ENCODE results near the gene SOWAHD.
A peak's percentile ranks its signal among the peaks of the same experiment; 100 is the strongest.

Gene SOWAHD, protein sequence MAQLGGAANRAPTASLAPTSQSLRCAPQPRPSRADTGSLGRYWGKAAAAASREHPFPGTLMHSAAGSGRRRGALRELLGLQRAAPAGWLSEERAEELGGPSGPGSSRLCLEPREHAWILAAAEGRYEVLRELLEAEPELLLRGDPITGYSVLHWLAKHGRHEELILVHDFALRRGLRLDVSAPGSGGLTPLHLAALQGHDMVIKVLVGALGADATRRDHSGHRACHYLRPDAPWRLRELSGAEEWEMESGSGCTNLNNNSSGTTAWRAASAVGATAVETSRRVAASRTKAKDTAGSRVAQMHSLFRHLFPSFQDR

DNA sequence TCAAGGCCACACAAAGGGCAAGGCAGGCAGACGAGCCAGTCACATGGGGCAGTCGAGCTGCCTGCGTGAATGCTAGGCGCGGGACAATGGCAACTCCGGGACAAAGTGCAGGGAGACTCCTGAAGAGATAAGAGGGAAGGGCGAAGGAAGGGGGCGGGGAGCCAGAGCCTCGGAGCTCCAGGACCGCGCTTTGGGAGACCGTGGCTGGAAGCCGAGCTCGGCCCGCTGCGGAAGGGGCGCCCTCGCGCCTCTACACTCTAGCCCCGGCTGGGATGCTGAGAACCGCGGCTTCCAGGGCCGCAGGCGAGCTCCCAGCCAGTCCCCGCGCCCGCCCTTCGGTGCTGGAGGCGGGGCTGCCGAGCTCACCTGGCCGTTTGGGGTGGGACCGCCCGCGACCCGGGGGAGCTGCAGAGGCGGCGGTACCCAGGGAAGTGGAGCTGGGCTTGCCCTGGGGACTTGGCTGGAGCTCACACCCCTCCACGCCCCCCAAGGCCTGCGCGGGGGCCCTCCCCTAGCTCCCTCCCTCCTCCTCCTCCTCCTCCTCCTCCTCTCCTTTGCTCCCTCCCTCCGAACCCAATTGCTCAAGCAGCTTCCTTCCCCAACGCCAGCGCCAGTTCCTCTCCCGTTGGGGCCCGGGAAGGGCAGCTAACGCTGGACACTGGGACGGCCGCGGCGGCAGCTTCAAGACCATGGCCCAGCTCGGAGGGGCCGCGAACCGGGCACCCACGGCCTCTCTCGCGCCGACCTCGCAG, at the start of gene SOWAHD:
Gene SOWAHD (plus strand): TSS at position 610 of the 752 bp plus-strand sequence. CDS start 80 bp downstream, at position 690.
- peaks cover 12% of the 10 kb centered on the region for H3K4me1 ChIP-seq (ENCODE audit: insufficient read depth, low read length)
- peak within 1 kb of the TSS; percentile 41 for H2AFZ ChIP-seq (ENCODE audit: low read depth, low read length)
- H3K4me3 ChIP-seq (ENCODE audit: low read length), result peak within 1 kb of the TSS; percentile 36
- H3K36me3 ChIP-seq (ENCODE audit: insufficient read depth, low read length), result no peaks in the 10 kb centered on the region
- no peaks in the 10 kb centered on the region for H3K9me3 ChIP-seq (ENCODE audit: low read length)
- H3K27me3 ChIP-seq (ENCODE audit: insufficient read depth, low read length), result no peaks in the 10 kb centered on the region

DNA sequence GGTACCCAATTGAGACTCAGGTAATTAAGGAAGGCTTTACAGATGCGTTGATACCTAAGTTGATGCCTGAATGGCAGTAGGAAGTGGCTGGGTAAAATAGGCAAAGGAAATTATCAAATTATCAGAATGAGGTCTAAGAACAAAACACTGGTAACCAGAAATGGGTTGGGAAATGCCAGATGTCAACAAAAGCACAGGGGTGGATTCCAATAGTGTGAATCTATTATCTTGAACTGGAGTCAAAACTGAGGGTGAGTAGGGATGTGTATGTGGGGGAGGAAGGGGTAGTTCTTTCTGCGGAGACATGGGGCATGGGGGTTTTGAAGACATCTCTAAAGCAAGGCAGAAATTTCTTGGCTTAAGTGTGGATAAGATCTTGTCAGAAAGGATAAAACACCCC, 49.5 kb upstream of the SOWAHD start:
- no peaks in the 10 kb centered on the region for H3K36me3 ChIP-seq (ENCODE audit: insufficient read depth, low read length)
- H2AFZ ChIP-seq (ENCODE audit: low read depth, low read length), result no peak overlapping the region
- H3K9me3 ChIP-seq (ENCODE audit: low read length), result no peaks in the 10 kb centered on the region
- H3K4me3 ChIP-seq (ENCODE audit: low read length), result no peak overlapping the region
- no peaks in the 10 kb centered on the region for H3K4me1 ChIP-seq (ENCODE audit: insufficient read depth, low read length)
- no peaks in the 10 kb centered on the region for H3K27me3 ChIP-seq (ENCODE audit: insufficient read depth, low read length)

DNA sequence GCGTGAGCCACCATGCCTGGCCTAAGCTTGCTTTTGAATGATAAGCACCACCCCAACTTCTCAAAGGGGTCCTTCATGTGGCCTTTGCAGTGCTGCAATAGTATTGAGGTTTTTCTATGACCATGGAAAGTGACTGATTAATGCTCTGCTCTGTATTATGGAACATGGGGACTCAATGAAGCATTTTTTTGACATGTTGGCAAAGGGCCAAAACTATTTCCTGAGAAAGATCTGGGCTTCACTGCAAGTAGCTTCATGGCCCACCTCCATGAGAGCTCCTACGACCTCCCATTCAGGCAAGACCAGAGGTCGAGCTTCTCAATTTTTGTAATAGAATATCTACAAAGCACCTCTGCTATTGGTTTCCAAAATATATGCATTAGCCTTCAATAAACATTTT, 48.8 kb upstream of the SOWAHD start:
- Histone ChIP-seq H3K9me3 (ENCODE audit: low read length) (no peaks in the 10 kb centered on the region), H2AFZ (ENCODE audit: low read depth, low read length) (no peak overlapping the region), H3K4me3 (ENCODE audit: low read length) (no peak overlapping the region), H3K4me1 (ENCODE audit: insufficient read depth, low read length) (no peaks in the 10 kb centered on the region), H3K27me3 (ENCODE audit: insufficient read depth, low read length) (no peaks in the 10 kb centered on the region), H3K36me3 (ENCODE audit: insufficient read depth, low read length) (no peaks in the 10 kb centered on the region)

DNA sequence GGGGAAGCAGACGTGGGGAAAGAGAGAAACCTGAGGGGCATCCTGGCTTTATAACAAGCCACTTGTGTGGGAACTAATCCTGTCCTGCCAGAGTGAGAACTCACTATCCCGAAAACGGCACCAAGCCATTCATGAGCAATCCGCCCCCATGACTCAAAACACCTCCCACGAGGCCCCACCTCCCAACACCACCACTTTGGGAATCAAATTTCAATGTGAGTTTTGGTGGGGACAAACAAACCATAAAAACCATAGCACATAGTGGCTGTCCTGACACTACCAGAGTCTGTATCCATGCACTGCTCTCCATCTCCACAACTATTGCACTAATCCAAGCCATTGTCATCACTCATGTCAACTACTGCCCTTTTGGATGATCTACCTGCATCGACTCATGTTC, 36.9 kb upstream of the SOWAHD start:
- Histone ChIP-seq H3K27me3 (ENCODE audit: insufficient read depth, low read length) (no peaks in the 10 kb centered on the region), H3K4me3 (ENCODE audit: low read length) (no peak overlapping the region), H3K36me3 (ENCODE audit: insufficient read depth, low read length) (no peaks in the 10 kb centered on the region), H2AFZ (ENCODE audit: low read depth, low read length) (no peak overlapping the region), H3K9me3 (ENCODE audit: low read length) (no peaks in the 10 kb centered on the region), H3K4me1 (ENCODE audit: insufficient read depth, low read length) (no peaks in the 10 kb centered on the region)

DNA sequence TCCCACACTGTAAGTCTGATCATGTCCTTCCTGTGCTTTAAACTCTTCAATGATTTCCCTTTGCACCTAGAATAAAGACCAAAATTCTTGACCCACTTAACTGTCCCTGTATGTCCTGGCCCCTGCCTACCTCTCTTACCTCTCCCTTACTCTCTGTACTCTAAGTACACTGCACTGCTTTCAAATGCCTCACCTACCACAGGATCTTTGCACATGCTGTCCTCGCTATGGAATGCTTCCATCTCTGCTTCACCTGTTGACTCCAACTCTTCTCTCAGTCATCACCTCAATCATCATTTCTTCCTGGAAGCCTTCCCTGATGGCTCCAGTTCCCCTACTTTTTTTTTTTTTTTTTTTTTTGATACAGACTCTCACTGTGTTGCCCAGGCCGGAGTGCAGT, 36.5 kb upstream of the SOWAHD start:
- H3K4me3 ChIP-seq (ENCODE audit: low read length), result no peak overlapping the region
- no peaks in the 10 kb centered on the region for H3K4me1 ChIP-seq (ENCODE audit: insufficient read depth, low read length)
- H3K9me3 ChIP-seq (ENCODE audit: low read length), result no peaks in the 10 kb centered on the region
- no peaks in the 10 kb centered on the region for H3K36me3 ChIP-seq (ENCODE audit: insufficient read depth, low read length)
- no peak overlapping the region for H2AFZ ChIP-seq (ENCODE audit: low read depth, low read length)
- no peaks in the 10 kb centered on the region for H3K27me3 ChIP-seq (ENCODE audit: insufficient read depth, low read length)

DNA sequence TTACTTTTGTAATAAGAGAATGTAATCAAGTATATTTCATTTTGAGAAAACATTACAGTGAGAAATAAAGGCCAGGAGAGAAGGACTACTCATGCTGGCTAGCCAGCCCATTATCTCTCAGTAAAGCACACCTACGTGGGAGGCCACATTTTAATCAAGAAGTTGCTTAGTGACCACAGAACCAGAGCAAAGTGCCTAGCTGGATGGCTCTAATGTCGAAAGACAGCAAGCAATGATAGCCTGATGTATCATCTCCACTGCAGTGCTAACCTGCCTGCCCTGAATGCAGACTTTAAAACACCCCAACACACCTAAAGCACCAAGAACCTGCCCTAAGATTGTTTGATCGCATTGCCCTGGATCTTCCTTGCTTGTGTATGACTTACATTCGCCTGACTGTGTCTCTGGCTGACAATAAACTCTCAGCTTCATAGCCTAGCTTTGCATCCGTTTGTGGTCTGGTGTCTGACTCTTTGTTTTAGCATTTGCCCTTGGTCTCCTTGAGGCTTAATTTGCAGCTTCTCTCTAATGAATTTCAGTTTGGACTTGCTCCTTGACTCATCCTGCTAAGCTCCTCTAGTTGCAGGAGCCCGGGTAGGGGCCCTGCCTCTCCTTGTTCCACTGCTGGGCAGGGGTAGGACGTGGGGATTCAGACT, 31.4 kb upstream of the SOWAHD start:
- H3K4me3 ChIP-seq (ENCODE audit: low read length), result no peak overlapping the region
- H3K9me3 ChIP-seq (ENCODE audit: low read length), result no peaks in the 10 kb centered on the region
- no peaks in the 10 kb centered on the region for H3K4me1 ChIP-seq (ENCODE audit: insufficient read depth, low read length)
- H2AFZ ChIP-seq (ENCODE audit: low read depth, low read length), result no peak overlapping the region
- H3K36me3 ChIP-seq (ENCODE audit: insufficient read depth, low read length), result no peaks in the 10 kb centered on the region
- H3K27me3 ChIP-seq (ENCODE audit: insufficient read depth, low read length), result no peaks in the 10 kb centered on the region

DNA sequence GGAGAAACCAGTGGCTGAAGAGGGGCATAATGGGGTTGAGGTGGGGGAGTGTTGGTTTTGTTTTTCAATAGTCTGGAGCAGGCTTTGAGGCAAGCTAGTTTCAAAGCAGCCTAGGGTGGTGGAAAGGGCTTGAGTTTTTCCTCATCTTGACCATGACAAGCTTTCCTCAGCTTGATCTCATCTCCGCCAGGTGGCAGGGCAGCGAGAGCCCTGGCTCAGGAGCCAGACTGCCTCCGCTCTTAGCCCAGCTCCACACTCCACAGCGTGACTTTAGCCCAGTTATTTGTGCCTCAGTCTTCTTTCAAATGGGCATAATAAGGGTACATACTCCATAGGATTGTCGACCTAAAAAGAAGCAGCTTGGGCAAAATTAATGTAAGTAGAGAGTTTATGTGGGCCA, 29.9 kb upstream of the SOWAHD start:
- H3K27me3 ChIP-seq (ENCODE audit: insufficient read depth, low read length), result no peaks in the 10 kb centered on the region
- no peak overlapping the region for H2AFZ ChIP-seq (ENCODE audit: low read depth, low read length)
- H3K9me3 ChIP-seq (ENCODE audit: low read length), result no peaks in the 10 kb centered on the region
- H3K4me1 ChIP-seq (ENCODE audit: insufficient read depth, low read length), result no peaks in the 10 kb centered on the region
- no peaks in the 10 kb centered on the region for H3K36me3 ChIP-seq (ENCODE audit: insufficient read depth, low read length)
- no peak overlapping the region for H3K4me3 ChIP-seq (ENCODE audit: low read length)

DNA sequence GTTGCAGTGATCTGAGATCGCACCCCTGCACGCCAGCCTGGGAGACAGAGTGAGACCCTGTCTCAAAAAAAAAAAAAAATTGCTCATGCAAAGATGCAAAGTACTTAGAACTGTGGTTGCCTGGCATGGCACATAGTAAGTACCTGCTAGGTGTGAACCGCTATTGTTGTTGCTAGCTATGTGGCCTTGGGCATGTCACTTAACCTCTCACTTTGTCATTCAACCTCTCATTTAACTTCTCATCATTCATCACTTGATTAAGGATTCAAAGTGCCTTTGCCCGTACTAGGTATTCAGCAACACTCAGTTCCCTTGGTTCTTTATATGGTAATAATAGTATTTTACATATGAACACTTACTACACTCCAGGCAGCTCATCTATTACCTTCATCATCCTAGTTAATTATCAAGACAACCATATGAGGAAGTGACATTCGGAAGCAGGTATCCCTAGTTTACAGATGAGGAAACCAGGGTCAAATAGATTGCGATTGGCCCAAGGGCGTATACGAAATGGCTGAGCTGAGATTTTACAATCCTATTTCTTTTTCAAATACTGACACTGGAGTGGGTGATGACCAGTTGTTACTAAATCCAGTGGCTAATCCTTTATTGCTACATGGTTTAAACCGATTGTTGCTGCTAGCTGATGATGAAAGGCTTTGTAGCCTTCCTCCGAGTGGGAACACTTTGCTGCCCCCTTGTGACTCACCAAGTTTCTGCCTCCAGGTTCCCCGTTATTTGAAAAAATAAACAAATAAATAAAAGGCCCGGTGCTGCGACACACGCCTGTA, 28.8 kb upstream of the SOWAHD start:
- H3K27me3 ChIP-seq (ENCODE audit: insufficient read depth, low read length), result no peaks in the 10 kb centered on the region
- no peak overlapping the region for H2AFZ ChIP-seq (ENCODE audit: low read depth, low read length)
- no peaks in the 10 kb centered on the region for H3K36me3 ChIP-seq (ENCODE audit: insufficient read depth, low read length)
- H3K4me1 ChIP-seq (ENCODE audit: insufficient read depth, low read length), result no peaks in the 10 kb centered on the region
- no peaks in the 10 kb centered on the region for H3K9me3 ChIP-seq (ENCODE audit: low read length)
- H3K4me3 ChIP-seq (ENCODE audit: low read length), result no peak overlapping the region

DNA sequence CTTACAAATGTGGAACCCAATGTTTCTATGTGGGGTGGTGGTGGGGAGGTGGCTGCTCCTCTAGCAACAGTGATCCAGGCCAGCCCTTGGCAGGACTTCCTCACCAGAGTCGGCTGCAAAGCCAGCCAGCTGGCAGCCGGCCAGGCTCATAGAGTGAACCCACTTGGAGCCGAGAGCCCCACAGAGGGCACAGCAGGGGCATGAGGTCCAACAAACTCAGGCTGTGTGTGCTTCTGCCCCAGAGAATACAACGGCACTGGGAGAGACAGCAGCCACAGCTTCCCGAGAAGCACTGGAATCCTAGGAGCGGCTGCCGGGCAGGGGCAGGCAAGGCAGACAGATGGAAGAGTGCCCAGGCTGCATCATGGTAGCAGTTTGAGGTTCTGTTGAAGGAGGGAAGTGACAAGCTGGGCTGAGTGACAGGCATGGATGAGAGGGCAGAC, 23.5 kb upstream of the SOWAHD start:
- H3K36me3 ChIP-seq (ENCODE audit: insufficient read depth, low read length), result no peaks in the 10 kb centered on the region
- no peaks in the 10 kb centered on the region for H3K4me1 ChIP-seq (ENCODE audit: insufficient read depth, low read length)
- H2AFZ ChIP-seq (ENCODE audit: low read depth, low read length), result no peak overlapping the region
- no peaks in the 10 kb centered on the region for H3K9me3 ChIP-seq (ENCODE audit: low read length)
- no peak overlapping the region for H3K4me3 ChIP-seq (ENCODE audit: low read length)
- no peaks in the 10 kb centered on the region for H3K27me3 ChIP-seq (ENCODE audit: insufficient read depth, low read length)

DNA sequence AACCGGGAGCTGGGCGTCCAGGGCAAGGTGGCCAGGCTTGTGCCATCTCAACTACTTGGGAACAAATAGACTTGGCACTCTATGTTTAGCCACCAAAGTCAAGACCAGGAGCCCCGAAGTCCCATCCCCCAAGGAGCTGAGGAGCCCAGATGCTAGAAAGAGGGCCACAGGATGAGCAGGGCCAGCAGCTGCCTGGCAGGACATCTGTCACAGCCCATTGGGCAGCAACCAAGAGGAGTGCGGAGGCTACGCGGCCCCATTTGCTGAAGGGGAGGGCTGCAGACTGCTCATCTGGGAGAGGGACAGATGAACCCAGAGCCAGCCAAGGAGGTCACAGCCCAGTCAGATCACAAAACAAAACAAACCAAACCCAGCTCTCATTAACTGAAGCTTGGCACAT, 22.9 kb upstream of the SOWAHD start:
- Histone ChIP-seq H3K4me1 (ENCODE audit: insufficient read depth, low read length) (no peaks in the 10 kb centered on the region), H3K27me3 (ENCODE audit: insufficient read depth, low read length) (no peaks in the 10 kb centered on the region), H2AFZ (ENCODE audit: low read depth, low read length) (no peak overlapping the region), H3K9me3 (ENCODE audit: low read length) (no peaks in the 10 kb centered on the region), H3K36me3 (ENCODE audit: insufficient read depth, low read length) (no peaks in the 10 kb centered on the region), H3K4me3 (ENCODE audit: low read length) (no peak overlapping the region)

DNA sequence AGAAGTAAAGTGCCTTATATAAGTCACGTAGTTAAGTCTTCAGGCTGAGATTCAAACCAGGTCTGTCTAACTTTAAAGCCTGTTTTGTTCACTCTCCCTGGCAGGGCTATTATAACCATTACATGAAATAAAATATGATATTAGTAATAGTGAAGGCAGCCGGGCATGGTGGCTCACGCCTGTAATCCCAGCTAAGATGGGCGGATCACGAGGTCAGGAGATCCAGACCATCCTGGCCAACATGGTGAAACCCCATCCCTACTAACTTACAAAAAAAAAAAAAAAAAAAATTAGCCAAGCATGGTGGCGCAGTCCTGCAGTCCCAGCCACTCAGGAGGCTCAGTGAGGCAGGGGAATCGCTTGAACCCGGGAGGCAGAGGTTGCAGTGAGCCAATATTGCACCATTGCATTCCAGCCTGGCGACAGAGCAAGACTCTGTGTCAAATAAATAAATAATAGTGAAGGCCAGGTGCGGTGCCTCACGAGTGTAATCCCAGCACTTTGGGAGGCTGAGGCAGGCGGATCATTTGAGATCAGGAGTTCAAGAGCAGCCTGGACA, 22.1 kb upstream of the SOWAHD start:
- Histone ChIP-seq H2AFZ (ENCODE audit: low read depth, low read length) (no peak overlapping the region), H3K36me3 (ENCODE audit: insufficient read depth, low read length) (no peaks in the 10 kb centered on the region), H3K9me3 (ENCODE audit: low read length) (no peaks in the 10 kb centered on the region), H3K27me3 (ENCODE audit: insufficient read depth, low read length) (no peaks in the 10 kb centered on the region), H3K4me1 (ENCODE audit: insufficient read depth, low read length) (no peaks in the 10 kb centered on the region), H3K4me3 (ENCODE audit: low read length) (no peak overlapping the region)

DNA sequence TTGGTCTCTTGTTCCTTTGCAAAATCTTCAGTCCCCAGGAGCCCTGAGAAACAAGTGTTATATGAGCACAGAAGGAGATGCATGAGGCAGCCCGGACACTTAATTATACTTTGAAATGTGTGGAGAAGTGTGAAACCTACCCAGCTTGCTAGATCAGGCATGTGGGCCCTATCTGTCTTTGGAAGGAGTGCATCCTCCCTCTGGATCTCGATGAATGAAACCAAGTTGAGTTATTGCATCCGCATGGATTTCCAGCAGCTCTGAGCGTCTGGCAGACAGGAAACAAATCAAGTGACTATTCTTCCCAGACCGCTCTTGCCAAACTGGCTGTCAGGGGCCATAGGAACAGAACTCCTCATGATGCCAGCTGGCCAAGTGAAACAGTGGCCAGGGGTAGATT, 19.6 kb upstream of the SOWAHD start:
- Histone ChIP-seq H2AFZ (ENCODE audit: low read depth, low read length) (no peak overlapping the region), H3K36me3 (ENCODE audit: insufficient read depth, low read length) (no peaks in the 10 kb centered on the region), H3K4me3 (ENCODE audit: low read length) (no peak overlapping the region)

More for the DNA sequence above, 19.6 kb upstream of the SOWAHD start:
- Histone ChIP-seq H3K27me3 (ENCODE audit: insufficient read depth, low read length) (no peaks in the 10 kb centered on the region), H3K9me3 (ENCODE audit: low read length) (no peaks in the 10 kb centered on the region), H3K4me1 (ENCODE audit: insufficient read depth, low read length) (no peaks in the 10 kb centered on the region)

Data from neuron (in vitro differentiated cells).